IMR-90 (cell line): ENCODE results near the gene CIC. TPM values are rescaled to one million over a fixed set of nuclear protein-coding genes. Genes with fewer than 3 reads are reported as not detected.
A peak's percentile ranks its signal among the peaks of the same experiment; 100 is the strongest.

ENCODE experiments used
- ATAC-seq: fragments of 200-7000 bp; cut with Tn5 transposase; 2 replicates; pipeline ENCODE4 v1.9.1; 2020; ENCODE audit warnings: low read depth, mild to moderate bottlenecking, moderate library complexity
- BruUV-seq: library from RNA; stranded (reverse); fragments of 400-500 nt; replicated peaks from 2 replicates; lab custom pipeline; 2021; lab: Mats Ljungman, UMichigan
- CTCF ChIA-PET: fragments of 300-600 bp; formaldehyde crosslinking; extraction: SDS; loops from one replicate; lab custom pipeline; 2021; ENCODE audit warnings: antibody characterized with exemption; lab: Yijun Ruan, JAX
- POLR2A ChIA-PET: fragments of 300-600 bp; sonication (Branson Sonifier 250); formaldehyde crosslinking; loops from one replicate; lab custom pipeline; 2022; ENCODE audit warnings: antibody characterized with exemption; ENCODE audit not compliant: unreplicated experiment; lab: Charles Lee
- DNase-seq: peaks from one replicate; pipeline ENCODE4 v3.0.0; 2013
- H2AFZ ChIP-seq: replicated peaks from 2 replicates; pipeline ENCODE3; 2013; ENCODE audit warnings: low read length, mild to moderate bottlenecking; ENCODE audit not compliant: poor library complexity
- H2AK5ac ChIP-seq: 2 replicates; pipeline ENCODE4 v1.6.1; 2013; ENCODE audit warnings: low read depth, low read length, inconsistent platforms
- H2AK9ac ChIP-seq: replicated peaks from 2 replicates; pipeline ENCODE3; 2013; ENCODE audit warnings: mild to moderate bottlenecking, low read depth, low read length, moderate library complexity; ENCODE audit not compliant: poor library complexity
- H2BK120ac ChIP-seq: 2 replicates; pipeline ENCODE4 v1.6.1; 2013; ENCODE audit warnings: low read depth, low read length, inconsistent platforms
- H2BK15ac ChIP-seq: 3 replicates; pipeline ENCODE4 v1.6.1; 2013; ENCODE audit warnings: low read depth, low read length, inconsistent platforms
- H2BK20ac ChIP-seq: 2 replicates; pipeline ENCODE4 v1.6.1; 2013; ENCODE audit warnings: low read depth, mild to moderate bottlenecking, inconsistent platforms, low read length, moderate library complexity
- H2BK5ac ChIP-seq: 2 replicates; pipeline ENCODE4 v1.6.1; 2013; ENCODE audit warnings: mild to moderate bottlenecking, low read depth, low read length, inconsistent platforms; ENCODE audit not compliant: poor library complexity, severe bottlenecking
- H3K14ac ChIP-seq: replicated peaks from 2 replicates; pipeline ENCODE4 v1.6.1; 2013; ENCODE audit warnings: low read depth, low read length, inconsistent platforms
- H3K18ac ChIP-seq: 2 replicates; pipeline ENCODE4 v1.6.1; 2013; ENCODE audit warnings: low read depth, low read length, control low read depth
- H3K23ac ChIP-seq: 2 replicates; pipeline ENCODE4 v1.6.1; 2013; ENCODE audit warnings: low read depth, low read length, inconsistent platforms
- H3K27ac ChIP-seq: 2 replicates; pipeline ENCODE4 v1.5.1; 2013; ENCODE audit warnings: mild to moderate bottlenecking, control low read depth, low read length; ENCODE audit not compliant: insufficient read depth
- H3K27me3 ChIP-seq: 2 replicates; pipeline ENCODE4 v1.6.1; 2013; ENCODE audit warnings: low read length; ENCODE audit not compliant: control insufficient read depth, insufficient read depth
- H3K36me3 ChIP-seq: 2 replicates; pipeline ENCODE4 v1.6.1; 2013; ENCODE audit warnings: low read length, mixed read lengths; ENCODE audit not compliant: control insufficient read depth, insufficient read depth
- H3K4ac ChIP-seq: 2 replicates; pipeline ENCODE4 v1.6.1; 2013; ENCODE audit warnings: low read depth, low read length, inconsistent platforms
- H3K4me1 ChIP-seq: 2 replicates; pipeline ENCODE4 v1.6.1; 2013; ENCODE audit warnings: low read length, mixed read lengths; ENCODE audit not compliant: control insufficient read depth, insufficient read depth
- H3K4me2 ChIP-seq: 2 replicates; pipeline ENCODE4 v1.6.1; 2013; ENCODE audit warnings: low read depth, mild to moderate bottlenecking, control low read depth, low read length, moderate library complexity
- H3K4me3 ChIP-seq: 2 replicates; pipeline ENCODE4 v1.5.1; 2013; ENCODE audit warnings: low read depth, mild to moderate bottlenecking, control low read depth, low read length, moderate library complexity; ENCODE audit not compliant: insufficient read depth
- H3K56ac ChIP-seq: 2 replicates; pipeline ENCODE4 v1.6.1; 2013; ENCODE audit warnings: low read length, inconsistent platforms; ENCODE audit not compliant: insufficient read depth; ENCODE audit errors: extremely low read depth
- H3K79me1 ChIP-seq, 2 experiments: 2 replicates each; pipeline ENCODE4 v1.6.1; 2013; ENCODE audit warnings: low read length in 2 of 2, inconsistent platforms in 1 of 2, low read depth in 1 of 2
- H3K9ac ChIP-seq: 2 replicates; pipeline ENCODE4 v1.6.1; 2013; ENCODE audit warnings: low read depth, low read length, control low read depth
- H3K9me1 ChIP-seq: 2 replicates; pipeline ENCODE4 v1.6.1; 2013; ENCODE audit warnings: low read length, inconsistent platforms; ENCODE audit not compliant: insufficient read depth
- H3K9me3 ChIP-seq: 2 replicates; pipeline ENCODE4 v1.6.1; 2013; ENCODE audit warnings: low read length; ENCODE audit not compliant: control insufficient read depth, insufficient read depth
- H4K20me1 ChIP-seq: 2 replicates; pipeline ENCODE4 v1.6.1; 2013; ENCODE audit warnings: low read length, inconsistent platforms; ENCODE audit not compliant: insufficient read depth
- H4K5ac ChIP-seq: 2 replicates; pipeline ENCODE4 v1.6.1; 2013; ENCODE audit warnings: mild to moderate bottlenecking, low read depth, low read length, control low read depth
- H4K8ac ChIP-seq, 2 experiments: 2 replicates each; pipeline ENCODE4 v1.6.1; 2013; ENCODE audit warnings: low read depth in 2 of 2, low read length in 2 of 2, control low read depth in 1 of 2, inconsistent platforms in 1 of 2
- H4K91ac ChIP-seq: 2 replicates; pipeline ENCODE4 v1.6.1; 2013; ENCODE audit warnings: low read depth, low read length, inconsistent platforms; ENCODE audit not compliant: insufficient read depth
- CEBPB ChIP-seq: IDR thresholded peaks from 2 replicates; pipeline ENCODE4 v1.6.1; 2012; ENCODE audit warnings: low read depth, low read length, improper control_type of control experiment
- CTCF ChIP-seq: conservative IDR thresholded peaks from 2 replicates; pipeline ENCODE4 v1.5.1; 2012; ENCODE audit warnings: mild to moderate bottlenecking, low read depth, low read length, improper control_type of control experiment
- FOS ChIP-seq: fragments of 150-350 bp; IDR thresholded peaks from 2 replicates; pipeline ENCODE4 v1.6.1; 2016; ENCODE audit warnings: low read depth, low read length
- MAZ ChIP-seq: IDR thresholded peaks from 2 replicates; pipeline ENCODE4 v1.6.1; 2012; ENCODE audit warnings: low read depth, mild to moderate bottlenecking, low read length, improper control_type of control experiment, moderate library complexity, borderline replicate concordance
- MXI1 ChIP-seq: IDR thresholded peaks from 2 replicates; pipeline ENCODE4 v1.6.1; 2012; ENCODE audit warnings: low read depth, mild to moderate bottlenecking, low read length, moderate library complexity, borderline replicate concordance
- RFX5 ChIP-seq: IDR thresholded peaks from 2 replicates; pipeline ENCODE4 v1.8.0; 2012; ENCODE audit warnings: low read depth, mild to moderate bottlenecking, low read length, moderate library complexity
- SMC3 ChIP-seq: fragments of 150-350 bp; IDR thresholded peaks from 2 replicates; pipeline ENCODE4 v1.6.1; 2016; ENCODE audit warnings: low read depth, mild to moderate bottlenecking, antibody characterized with exemption, low read length, moderate library complexity
- USF2 ChIP-seq: fragments of 150-350 bp; IDR thresholded peaks from 2 replicates; pipeline ENCODE4 v1.6.1; 2017; ENCODE audit warnings: mild to moderate bottlenecking, antibody characterized with exemption, low read length, low read depth
- WGBS, 2 experiments: methylation state at CpG; one replicate each; pipeline versions ENCODE4 v1.1.5 to v1.1.7; 2013; ENCODE audit warnings: missing lambda C conversion rate in 2 of 2; ENCODE audit not compliant: insufficient read length in 1 of 2; ENCODE audit errors: extremely low coverage in 2 of 2; 5-methylcytosine and 5-hydroxymethylcytosine counted together
- dilution Hi-C: fragments of 300-500 bp; cut with HindIII; formaldehyde crosslinking; loops from one replicate; pipeline ENCODE4 v1.14.3; 2018; ENCODE audit warnings: low sequenced_read_pairs; ENCODE audit not compliant: unreplicated experiment
- in situ Hi-C: fragments of 300-500 bp; cut with MboI; formaldehyde crosslinking; loops from 3 replicates; pipeline ENCODE4 v1.14.3; 2019; ENCODE audit warnings: low sequenced_read_pairs, inconsistent platforms, mixed read lengths
- intact Hi-C: fragments of 100-400 bp; cut with micrococcal nuclease; formaldehyde crosslinking; loops from 2 replicates; pipeline ENCODE4 v1.10.0; 2022
- polyA plus RNA-seq, 3 experiments: library from polyadenylated mRNA; depleted of rRNA; stranded (reverse); fragments of >200 nt; gene quantifications; 2 replicates each; pipeline ENCODE4 v1.2.3, GENCODE V29; 2012; ENCODE audit warnings: low replicate concordance in 1 of 3
- total RNA-seq: library from RNA; depleted of rRNA; stranded (reverse); fragments of >200 nt; gene quantifications from 2 replicates; pipeline ENCODE4 v1.2.3, GENCODE V29; 2012

Gene CIC
- total and polyA plus RNA-seq, 2 of the 4 experiments (the other 2 are of a cell fraction) = 1.8 to 23.2 TPM

GRCh38 chr19:42246922-42247639 is 22.0 kb upstream of the CIC start:
- Histone ChIP-seq H2AK5ac (no peak overlapping the region), H4K20me1 (peaks cover 41% of the 10 kb centered on the region), H2AK9ac (peak overlapping the region; percentile 38), H2AFZ (no peak overlapping the region), H3K36me3 (peaks cover 15% of the 10 kb centered on the region), H3K56ac (peak overlapping the region; percentile 17; the same call in 1 of the 2 replicates), H3K9ac (0 out of 2 replicates have a peak overlapping the region, but pooled peaks have one; percentile 5), H3K14ac (no peak overlapping the region), H3K4me2 (no peak overlapping the region), H3K4me3 (no peak overlapping the region), H4K8ac (peak overlapping the region in 1 of 2 experiments; percentile 14; a peak in 1 of 4 replicates), H4K5ac (no peak overlapping the region), H3K18ac (no peak overlapping the region), H3K9me1 (peaks cover 7% of the 10 kb centered on the region; the same call in 1 of the 2 replicates), H2BK5ac (no peak overlapping the region), H3K9me3 (no peaks in the 10 kb centered on the region), H2BK20ac (no peak overlapping the region), H3K27ac (peak overlapping the region; percentile 7; the same call in 1 of the 2 replicates), H2BK15ac (no peak overlapping the region), H2BK120ac (no peak overlapping the region), H3K4ac (no peak overlapping the region), H4K91ac (no peak overlapping the region), H3K23ac (peak overlapping the region; percentile 18), H3K79me1 (peaks cover 6 to 56% of the 10 kb centered on the region in 2 experiments; a peak in 3 of 4 replicates), H3K27me3 (no peaks in the 10 kb centered on the region), H3K4me1 (peaks cover 23% of the 10 kb centered on the region)
- ChIA-PET POLR2A (no interaction called here), CTCF (interaction anchor here (0.9 to 5.0 kb wide), 3 partner anchors 23 to 50 kb away, joined by 3 to 29 read pairs (median 4); no protein-coding TSS in a partner anchor)
- no peak for TF ChIP-seq CTCF
- no peak for TF ChIP-seq CEBPB
- no peak for TF ChIP-seq RFX5
- TF ChIP-seq USF2 = no peak
- TF ChIP-seq SMC3 = no peak
- TF ChIP-seq MXI1 = no peak
- TF ChIP-seq FOS = no peak
- no peak for TF ChIP-seq MAZ
- in situ Hi-C loops (no loop called here), dilution Hi-C loops (no loop called here), intact Hi-C loops (loop anchor here (1.0 kb wide), 3 partner anchors 32 to 78 kb away; partner anchors contain the start of gene MEGF8)
- ATAC-seq (no peak), DNase-seq (peak; percentile 10)
- no TSS peak for BruUV-seq
- WGBS, 2 experiments = 94% methylated on average over 5 of the region's 7 CpGs; no CpG with 5 or more reads in 1 of the 2 experiments
